Motor neuron (in vitro differentiated cells): ENCODE measurements around the gene CHEK2. TPM values are rescaled to one million over a fixed set of nuclear protein-coding genes. Genes with fewer than 3 reads are reported as not detected.
"Not testable (repeated sequence)": the region's sequence is repeated elsewhere in the genome, so short reads cannot be mapped to it uniquely, and the experiment has no call there.

ENCODE experiments used
- ATAC-seq, 8 experiments: fragments of 200-7000 bp; cut with Tn5 transposase; replicated peaks in 6 of 8; 2 replicates each; pipeline ENCODE4 v1.8.0; 2021; ENCODE audit warnings: mild to moderate bottlenecking in 8 of 8, moderate library complexity in 8 of 8
- H3K27ac ChIP-seq, 2 donors: fragments of 250-450 bp; sonication (Bioruptor Pico); 2 replicates each; pipeline ENCODE4 v1.9.0; 2021; ENCODE audit warnings: antibody characterized with exemption in 2 of 2, mild to moderate bottlenecking in 2 of 2, moderate library complexity in 1 of 2
- H3K4me1 ChIP-seq, 2 donors: fragments of 250-450 bp; sonication (Bioruptor Pico); replicated peaks in 1 of 2; 2 replicates each; pipeline ENCODE4 v1.6.1; 2021; ENCODE audit warnings: antibody characterized with exemption in 2 of 2, mild to moderate bottlenecking in 2 of 2, moderate library complexity in 1 of 2
- H3K4me3 ChIP-seq, 5 donors: fragments of 250-450 bp; sonication (Bioruptor Pico); 2 replicates each; pipeline ENCODE4 v1.9.0; 2021; ENCODE audit warnings: antibody characterized with exemption in 5 of 5, mild to moderate bottlenecking in 5 of 5, moderate library complexity in 4 of 5
- WGBS, 10 experiments: fragments of 450-650 bp; shearing (Covaris generic); methylation state at CpG; one replicate each; pipeline ENCODE4 v1.0.0; 2022; 5-methylcytosine and 5-hydroxymethylcytosine counted together
- in situ Hi-C, 9 experiments: fragments of 400-800 bp; cut with MboI; loops; one replicate each; pipeline ENCODE4 v1.15.0; 2021; ENCODE audit warnings: low sequenced_read_pairs in 9 of 9, low pct_unique_long_range_greater_than_20kb in 2 of 9; ENCODE audit not compliant: unreplicated experiment in 9 of 9
- total RNA-seq, 8 experiments: library from RNA; unstranded; fragments of 300-600 nt; gene quantifications; 2 replicates each; pipeline versions ENCODE4 v1.2.3 to v1.2.4, GENCODE V29; 2022

The CHEK2 gene
- total RNA-seq, 8 experiments from 2014 or later, result 3.0 to 19.7 (median 10.2) TPM

- Histone ChIP-seq H3K4me3 (no peak overlapping the region), H3K4me1 (no peaks in the 10 kb centered on the region), H3K27ac (no peak overlapping the region)
- 0 to 100% (median 90%) methylated on average over 1 to 3 of the region's 3 CpGs; no CpG with 5 or more reads in 1 of the 10 experiments for WGBS, 10 experiments
- in situ Hi-C loops, result no loop called here
- ATAC-seq, result peak in 3 of 8 experiments; percentile 81 to 98 (median 82)
Measured at GRCh38 chr22:28710576-28711191, 30.9 kb downstream of the CHEK2 start.

GRCh38 chr22:28710107-28710506, 31.5 kb downstream of the CHEK2 start:
- in situ Hi-C loops, result no loop called here
- Histone ChIP-seq H3K4me1 (no peaks in the 10 kb centered on the region), H3K4me3 (no peak overlapping the region), H3K27ac (no peak overlapping the region)
- peak in 1 of 8 experiments; percentile 4 for ATAC-seq

- 80 to 100% (median 100%) methylated on average over 1 to 5 of the region's 6 CpGs; no CpG with 5 or more reads in 3 of the 10 experiments for WGBS, 10 experiments
- in situ Hi-C loops, result no loop called here
Measured at GRCh38 chr22:28706845-28707244, 34.8 kb downstream of the CHEK2 start.

GRCh38 chr22:28703436-28703835, 38.2 kb downstream of the CHEK2 start:
- no peak for ATAC-seq
- in situ Hi-C loops, result no loop called here
- no peak overlapping the region for H3K4me3 ChIP-seq
- H3K4me1 ChIP-seq, result no peaks in the 10 kb centered on the region
- no peak overlapping the region for H3K27ac ChIP-seq

More at GRCh38 chr22:28706845-28707244, 34.8 kb downstream of the CHEK2 start:
- Histone ChIP-seq H3K4me3 (no peak overlapping the region), H3K4me1 (no peaks in the 10 kb centered on the region), H3K27ac (no peak overlapping the region)
- no peak for ATAC-seq

GRCh38 chr22:28702891-28703290, 38.7 kb downstream of the CHEK2 start:
- in situ Hi-C loops, result no loop called here
- H3K4me3 ChIP-seq, result no peak overlapping the region
- H3K27ac ChIP-seq, result no peak overlapping the region
- 80 to 100% (median 93%) methylated on average over 1 to 2 of the region's 2 CpGs; no CpG with 5 or more reads in 4 of the 10 experiments for WGBS, 10 experiments
- ATAC-seq, result no peak
- H3K4me1 ChIP-seq, result no peaks in the 10 kb centered on the region

GRCh38 chr22:28693041-28693760, 48.4 kb downstream of the CHEK2 start:
- H3K4me3 ChIP-seq, H3K4me1 ChIP-seq, H3K27ac ChIP-seq, in situ Hi-C loops, ATAC-seq: not testable (repeated sequence)
- WGBS, 10 experiments, result 33 to 100% (median 87%) methylated on average over 1 to 3 of the region's 6 CpGs; no CpG with 5 or more reads in 4 of the 10 experiments

- 60% methylated on average over 1 of the region's 2 CpGs; no CpG with 5 or more reads in 9 of the 10 experiments for WGBS, 10 experiments
- not testable (repeated sequence) for H3K4me3 ChIP-seq
Measured at GRCh38 chr22:28689796-28690195, 51.8 kb downstream of the CHEK2 start.

GRCh38 chr22:28682966-28683365, 58.7 kb downstream of the CHEK2 start:
- H3K4me3 ChIP-seq, H3K27ac ChIP-seq, in situ Hi-C loops, ATAC-seq, H3K4me1 ChIP-seq: not testable (repeated sequence)
- WGBS, 10 experiments, result 80 to 100% methylated on average over 1 of the region's 4 CpGs; no CpG with 5 or more reads in 8 of the 10 experiments

More at GRCh38 chr22:28689796-28690195, 51.8 kb downstream of the CHEK2 start:
- ATAC-seq, H3K27ac ChIP-seq, in situ Hi-C loops, H3K4me1 ChIP-seq: not testable (repeated sequence)

GRCh38 chr22:28680813-28681490, 60.7 kb downstream of the CHEK2 start:
- H3K27ac ChIP-seq, H3K4me3 ChIP-seq, ATAC-seq, H3K4me1 ChIP-seq, in situ Hi-C loops: not testable (repeated sequence)
- WGBS, 10 experiments, result 80 to 100% (median 100%) methylated on average over 1 to 3 of the region's 5 CpGs; no CpG with 5 or more reads in 7 of the 10 experiments

GRCh38 chr22:28679611-28680287, 61.9 kb downstream of the CHEK2 start, which contains the start of gene TTC28:
TTC28 (minus strand) TSS chr22:28679840; CDS start chr22:28679723, 117 bp downstream.
- in situ Hi-C loops, result not testable (repeated sequence)
- peak within 1 kb of the TSS; percentile 43 to 77 for H3K27ac ChIP-seq

GRCh38 chr22:28678778-28679610, 62.6 kb downstream of the CHEK2 start:
- 8 to 90% (median 33%) methylated on average over 1 to 7 of the region's 58 CpGs; no CpG with 5 or more reads in 3 of the 10 experiments for WGBS, 10 experiments
- Histone ChIP-seq H3K4me3 (peak overlapping the region; percentile 53 to 85 (median 83)), H3K27ac (peak overlapping the region; percentile 43 to 77)
- H3K4me1 ChIP-seq, in situ Hi-C loops: not testable (repeated sequence)
- peak in 7 of 8 experiments; percentile 33 to 59 (median 53) for ATAC-seq

More at GRCh38 chr22:28679611-28680287, 61.9 kb downstream of the CHEK2 start, which contains the start of gene TTC28:
- ATAC-seq, result peak in 5 of 8 experiments; percentile 10 to 45 (median 19)
- 1% methylated on average over 12 of the region's 101 CpGs; no CpG with 5 or more reads in 9 of the 10 experiments for WGBS, 10 experiments
- not testable (repeated sequence) for H3K4me1 ChIP-seq
- H3K4me3 ChIP-seq, result peak within 1 kb of the TSS; percentile 53 to 85 (median 83)

- H3K27ac ChIP-seq, ATAC-seq, in situ Hi-C loops, H3K4me1 ChIP-seq: not testable (repeated sequence)
- WGBS, 10 experiments, result 86 to 95% (median 89%) methylated on average over 4 to 5 of the region's 7 CpGs; no CpG with 5 or more reads in 7 of the 10 experiments
- peak overlapping the region in 3 of 5 donors; percentile 53 to 85 (median 82) for H3K4me3 ChIP-seq
Measured at GRCh38 chr22:28678170-28678569, 63.5 kb downstream of the CHEK2 start.
